Activated CD4-positive, alpha-beta T cell treated with anti-CD3 and anti-CD28 coated beads for 24 hours (primary cell): ENCODE results near the gene C11orf21.
"Not testable (repeated sequence)": the region's sequence is repeated elsewhere in the genome, so short reads cannot be mapped to it uniquely, and the experiment has no call there.

Experiments
- DNase-seq, 2 donors: peaks; one replicate each; pipeline ENCODE4 v3.0.0-alpha.2; 2020; ENCODE audit warnings: low read depth in 2 of 2

Gene C11orf21

DNA sequence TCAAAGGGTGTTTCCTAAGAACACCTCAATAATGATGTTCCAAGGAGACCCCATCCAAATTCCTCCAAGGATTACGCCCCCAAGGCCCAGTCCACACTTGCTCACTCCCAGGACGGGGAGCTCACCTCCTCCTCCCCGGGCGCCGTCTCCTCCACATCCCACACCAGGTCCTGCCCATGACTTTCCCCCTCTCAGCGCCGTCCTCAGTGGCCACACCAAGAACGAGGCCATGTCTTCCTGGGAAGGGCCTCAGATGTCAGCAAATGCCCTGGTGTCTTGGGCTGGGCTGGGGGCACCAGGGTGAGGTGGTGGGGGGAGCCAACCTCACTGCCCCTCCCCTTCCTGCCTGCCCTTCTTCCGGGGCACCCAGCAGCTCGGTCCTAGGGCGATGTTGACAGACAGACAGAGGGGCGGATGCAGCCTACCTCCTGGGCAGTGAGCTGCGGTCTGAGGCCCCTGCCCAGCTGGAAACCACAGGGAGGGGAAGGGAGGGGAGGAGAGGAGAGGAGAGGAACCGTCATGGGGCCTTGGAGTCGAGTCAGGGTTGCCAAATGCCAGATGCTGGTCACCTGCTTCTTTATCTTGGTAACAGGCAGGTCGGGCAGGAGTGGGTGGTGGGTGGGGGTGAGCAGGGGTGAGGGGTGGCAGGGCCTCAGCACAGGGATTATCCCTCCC, at the start of gene C11orf21, which contains the start of gene TSPAN32:
C11orf21 (minus strand) TSS at position 288 of the 675 bp plus-strand sequence; CDS start at position 178, 110 bp downstream.
TSPAN32 (plus strand) TSS at position 383 of the 675 bp plus-strand sequence; CDS start at position 520, 137 bp downstream.
- DNase-seq = peak in 1 of 2 donors; percentile 24

- no peak for DNase-seq
These were observed 47.3 kb upstream of the C11orf21 start for GRCh38 chr11:2348986-2349385.

DNA sequence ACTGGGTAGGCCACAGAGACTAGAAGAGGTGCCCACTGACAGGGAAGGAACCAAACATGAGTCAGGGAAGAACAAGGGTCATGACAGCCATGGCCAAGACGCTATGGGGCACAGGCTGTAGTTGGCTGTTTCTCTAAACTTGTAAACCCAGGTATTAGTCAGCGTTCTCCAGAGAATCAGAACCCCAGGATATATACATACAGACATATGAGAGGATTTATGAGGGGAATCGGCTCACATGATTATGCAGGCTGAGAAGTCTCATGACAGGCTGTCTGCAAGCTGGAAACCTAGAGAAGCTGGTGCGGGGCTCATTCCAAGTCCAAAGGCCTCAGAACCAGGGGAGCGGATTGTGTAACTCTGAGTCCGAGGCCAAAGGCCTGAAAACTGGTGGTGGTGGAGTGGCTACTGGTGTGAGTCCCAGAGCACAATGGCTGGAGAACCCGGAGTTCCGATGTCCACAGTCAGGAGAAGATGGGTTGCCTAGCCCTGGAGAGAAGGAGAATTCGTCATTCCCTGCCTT, 45.7 kb upstream of the C11orf21 start:
- no peak for DNase-seq

GRCh38 chr11:2346586-2347307, 45.0 kb upstream of the C11orf21 start:
- no peak for DNase-seq

DNA sequence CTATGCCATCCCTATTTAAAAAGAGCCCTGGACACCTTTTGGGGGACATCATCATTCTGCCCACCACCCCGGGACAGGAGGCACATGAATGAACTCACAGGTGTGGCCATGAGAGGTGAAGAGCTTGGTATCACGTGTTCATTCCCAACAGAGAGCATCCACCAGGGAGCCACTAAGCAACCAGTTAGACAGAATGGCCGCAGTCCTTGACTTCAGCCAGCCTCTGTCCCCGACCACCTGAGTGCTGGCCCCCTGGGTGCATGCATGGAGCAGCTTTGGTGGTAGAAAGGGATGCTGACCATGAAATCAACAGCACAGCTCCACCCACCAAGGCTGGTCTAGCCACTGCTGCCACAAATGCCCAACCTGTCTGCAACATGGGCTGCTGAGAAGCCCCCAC, 44.3 kb upstream of the C11orf21 start:
- no peak for DNase-seq

GRCh38 chr11:2345050-2345449, 43.3 kb upstream of the C11orf21 start:
- DNase-seq = no peak

DNA sequence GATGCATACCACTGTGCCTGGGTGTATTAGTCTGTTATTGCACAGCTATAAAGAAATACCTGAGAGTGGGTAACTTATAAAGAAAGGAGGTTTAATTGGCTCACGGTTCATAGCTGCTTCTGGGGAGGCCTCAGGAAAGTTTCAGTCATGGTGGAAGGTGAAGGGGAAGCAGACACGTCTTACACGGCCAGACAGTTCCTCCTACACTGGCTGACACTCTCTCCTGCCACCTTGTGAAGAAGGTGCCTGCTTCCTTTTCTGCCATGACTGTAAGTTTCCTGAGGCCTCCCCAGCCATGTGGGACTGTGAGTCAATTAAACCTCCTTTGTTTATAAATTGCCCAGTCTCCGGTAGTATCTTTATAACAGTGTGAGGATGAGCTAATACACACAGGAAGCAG, 41.8 kb upstream of the C11orf21 start:
- DNase-seq = no peak

DNA sequence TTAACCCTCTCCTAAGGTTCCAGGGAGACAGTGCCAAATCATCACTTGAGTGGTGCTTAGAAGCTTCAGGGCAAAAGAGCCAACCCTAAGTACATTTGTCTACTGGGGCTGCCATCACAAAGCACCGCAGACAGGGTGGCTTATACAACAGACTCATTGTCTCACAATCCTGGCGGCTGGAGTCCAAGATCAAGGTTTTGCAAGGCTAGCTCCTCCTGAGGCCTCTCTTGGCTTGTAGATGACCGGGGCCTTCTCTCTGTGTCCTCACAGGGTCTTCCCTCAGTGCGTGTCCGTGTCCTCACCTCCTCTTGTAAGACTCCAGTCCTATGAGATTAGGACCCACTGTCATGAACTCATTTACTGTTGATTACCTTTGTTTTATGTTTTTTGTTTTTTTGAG, 41.3 kb upstream of the C11orf21 start:
- no peak for DNase-seq

DNA sequence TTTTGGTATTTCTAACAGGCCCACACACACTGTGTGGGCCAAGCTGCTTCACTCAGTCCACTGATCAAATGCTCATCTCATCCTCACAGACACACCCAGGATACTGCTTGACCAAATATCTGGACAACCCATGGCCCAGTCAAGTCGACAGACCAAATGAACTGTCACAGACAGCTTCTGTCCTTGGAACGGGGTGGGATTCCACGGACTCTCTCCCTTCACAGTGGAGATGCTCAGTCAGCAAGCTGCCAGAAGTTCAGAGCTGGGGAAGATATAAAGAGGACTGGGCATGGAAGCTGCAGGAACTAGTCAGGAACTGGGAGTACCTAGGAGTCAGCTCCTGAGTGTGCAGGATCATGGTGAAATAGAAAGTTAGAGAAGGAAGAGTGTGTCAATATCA, 40.8 kb upstream of the C11orf21 start:
- DNase-seq = no peak

DNA sequence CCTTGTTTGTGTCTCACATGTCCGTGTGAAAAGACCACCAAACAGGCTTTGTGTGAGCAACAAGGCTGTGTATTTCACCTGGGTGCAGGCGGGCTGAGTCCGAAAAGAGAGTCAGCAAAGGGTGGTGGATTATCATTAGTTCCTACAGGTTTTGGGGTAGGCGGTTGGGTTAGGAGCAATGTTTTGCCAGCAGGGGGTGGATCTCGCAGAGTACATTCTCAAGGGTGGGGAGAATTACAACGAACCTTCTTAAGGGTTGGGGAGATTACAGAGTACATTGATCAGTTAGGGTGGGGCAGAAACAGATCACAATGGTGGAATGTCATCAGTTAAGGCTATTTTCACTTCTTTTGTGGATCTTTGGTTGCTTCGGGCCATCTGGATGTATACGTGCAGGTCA, 37.0 kb upstream of the C11orf21 start:
- not testable (repeated sequence) for DNase-seq

DNA sequence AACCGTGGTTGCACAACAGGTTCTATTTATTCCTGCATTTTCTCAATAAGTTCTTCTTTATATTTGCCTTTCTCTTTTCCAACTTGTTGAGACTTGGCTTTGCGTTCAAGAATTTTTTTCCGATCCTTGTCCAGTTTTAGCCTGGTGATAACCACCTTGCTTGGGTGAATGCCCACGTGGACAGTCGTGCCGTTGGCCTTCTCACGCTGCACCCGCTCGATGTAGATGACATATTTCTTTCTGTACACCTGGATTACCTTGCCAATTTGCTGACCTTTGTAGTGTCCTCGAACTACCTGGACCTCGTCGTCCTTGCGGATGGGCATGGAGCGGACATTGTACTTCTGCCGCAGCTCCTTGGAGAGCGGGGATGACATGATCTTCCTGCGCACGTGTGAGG, 33.6 kb upstream of the C11orf21 start:
- not testable (repeated sequence) for DNase-seq

- DNase-seq = not testable (repeated sequence)
These were observed 31.9 kb upstream of the C11orf21 start for GRCh38 chr11:2333486-2334205.

DNA sequence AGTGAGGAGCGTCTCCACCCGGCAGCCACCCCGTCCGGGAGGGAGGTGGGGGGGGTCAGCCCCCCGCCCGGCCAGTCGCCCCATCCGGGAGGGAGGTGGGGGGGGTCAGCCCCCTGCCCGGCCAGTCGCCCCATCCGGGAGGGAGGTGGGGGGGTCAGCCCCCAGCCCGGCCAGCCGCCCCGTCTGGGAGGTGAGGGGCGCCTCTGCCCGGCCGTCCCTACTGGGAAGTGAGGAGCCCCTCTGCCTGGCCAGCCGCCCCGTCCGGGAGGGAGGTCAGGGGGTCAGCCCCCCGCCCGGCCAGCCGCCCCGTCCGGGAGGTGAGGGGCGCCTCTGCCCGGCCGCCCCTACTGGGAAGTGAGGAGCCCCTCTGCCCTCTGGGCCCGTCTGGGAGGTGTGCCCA, 30.9 kb upstream of the C11orf21 start:
- not testable (repeated sequence) for DNase-seq

- no peak for DNase-seq
These were observed 29.7 kb upstream of the C11orf21 start for GRCh38 chr11:2331404-2331803.

GRCh38 chr11:2330696-2331095, 29.0 kb upstream of the C11orf21 start:
- no peak for DNase-seq

- DNase-seq = no peak
These were observed 27.8 kb upstream of the C11orf21 start for GRCh38 chr11:2329551-2329950.

- no peak for DNase-seq
These were observed 27.1 kb upstream of the C11orf21 start for GRCh38 chr11:2328656-2329354.

- no peak for DNase-seq
These were observed 26.3 kb upstream of the C11orf21 start for GRCh38 chr11:2328021-2328420.

DNA sequence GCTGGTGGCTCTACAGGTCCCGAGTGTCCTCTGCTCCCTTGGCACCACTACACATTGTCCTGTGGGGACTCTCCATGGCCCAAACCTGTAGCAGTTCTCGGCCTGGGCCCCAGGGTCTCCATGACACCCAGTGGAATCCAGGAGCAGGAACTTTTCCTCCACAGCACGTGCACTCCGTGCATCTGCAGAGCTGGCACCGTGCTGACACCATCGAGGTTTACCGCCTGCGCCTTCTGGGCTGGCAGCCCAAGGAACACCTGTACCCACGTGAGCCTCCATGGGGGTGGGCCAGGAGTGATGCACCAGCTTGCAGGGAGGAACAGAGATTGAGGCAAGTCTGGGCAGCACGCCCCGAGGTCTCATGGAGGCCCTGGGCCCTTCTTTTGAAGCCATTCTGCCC, 25.3 kb upstream of the C11orf21 start:
- no peak for DNase-seq

DNA sequence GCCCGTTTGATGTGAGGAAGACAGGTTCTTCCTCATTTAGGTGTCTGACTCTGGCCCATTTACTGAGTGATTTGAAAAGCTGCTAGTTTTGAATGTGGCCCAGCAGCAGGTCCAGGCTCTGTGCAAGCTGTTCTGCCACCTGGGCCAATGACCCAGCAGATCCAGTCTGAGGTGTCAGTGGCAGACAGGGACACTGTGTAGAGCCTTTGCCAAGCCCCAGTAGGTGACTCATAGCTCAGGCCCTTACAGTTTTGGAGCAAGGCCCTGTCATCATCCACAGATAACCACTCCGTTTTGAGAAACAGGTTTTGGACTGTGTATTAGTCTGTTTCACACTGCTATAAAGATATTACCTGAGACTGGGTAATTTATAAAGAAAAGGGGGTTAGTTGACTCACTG, 24.0 kb upstream of the C11orf21 start:
- no peak for DNase-seq

DNA sequence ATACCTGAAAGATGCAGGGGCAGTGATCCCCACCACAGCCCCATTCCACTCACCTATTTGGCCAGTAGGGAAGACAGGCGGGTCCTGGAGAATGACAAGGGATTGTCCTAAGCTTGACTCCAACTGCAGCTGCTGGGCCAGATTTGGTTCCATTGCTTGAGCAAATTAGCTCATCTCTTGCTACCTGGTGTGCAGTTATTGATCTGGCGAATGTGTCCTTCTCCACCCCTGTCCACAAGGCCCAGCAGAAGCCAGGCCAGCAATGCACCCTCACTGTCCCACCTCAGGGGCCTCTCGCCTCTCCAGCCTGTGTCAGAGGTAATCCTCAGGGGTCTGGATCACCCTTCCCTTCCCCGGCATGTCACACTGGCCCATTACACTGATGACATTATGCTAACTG, 23.4 kb upstream of the C11orf21 start:
- DNase-seq = no peak

- no peak for DNase-seq
These were observed 19.6 kb upstream of the C11orf21 start for GRCh38 chr11:2321311-2321683.
